Progenitor cell of endocrine pancreas (in vitro differentiated cells): ENCODE measurements around the gene ATPAF1. TPM values are rescaled to one million over a fixed set of nuclear protein-coding genes. Genes with fewer than 3 reads are reported as not detected.
"Not testable (repeated sequence)": the region's sequence is repeated elsewhere in the genome, so short reads cannot be mapped to it uniquely, and the experiment has no call there.

ENCODE experiments used
- DNase-seq: peaks from one replicate; pipeline ENCODE4 v3.0.0; 2021; ENCODE audit warnings: low spot score; ENCODE audit not compliant: unreplicated experiment
- H3K27ac Mint-ChIP-seq: 2 replicates; pipeline ENCODE4 v1.8.0; 2021; ENCODE audit warnings: mild to moderate bottlenecking, moderate library complexity, mixed read lengths
- H3K27me3 Mint-ChIP-seq: 2 replicates; pipeline ENCODE4 v1.8.0; 2021; ENCODE audit warnings: mixed read lengths
- H3K36me3 Mint-ChIP-seq: 2 replicates; pipeline ENCODE4 v1.8.0; 2022; ENCODE audit warnings: mixed read lengths; ENCODE audit not compliant: insufficient read depth
- H3K4me1 Mint-ChIP-seq: 2 replicates; pipeline ENCODE4 v1.8.0; 2021; ENCODE audit warnings: low read depth, mixed read lengths
- H3K4me3 Mint-ChIP-seq: 2 replicates; pipeline ENCODE4 v1.8.0; 2021; ENCODE audit warnings: low read depth, mild to moderate bottlenecking, moderate library complexity, mixed read lengths
- H3K9me3 Mint-ChIP-seq: 2 replicates; pipeline ENCODE4 v1.8.0; 2021; ENCODE audit warnings: low read depth, mixed read lengths
- total RNA-seq: library from RNA; stranded (reverse); gene quantifications from 2 replicates; pipeline ENCODE4 v1.2.1, GENCODE V29; 2021
- TF ChIP-seq, protein P1 (sequence below): fragments of 200-600 bp; sonication (generic); IDR thresholded peaks from one replicate; pipeline ENCODE4 v1.5.0; 2021; ENCODE audit warnings: antibody characterized with exemption, mild to moderate bottlenecking; ENCODE audit not compliant: unreplicated experiment

The ATPAF1 gene
- total RNA-seq, 1 donor from 2014 or later, result 52.7 TPM

DNA sequence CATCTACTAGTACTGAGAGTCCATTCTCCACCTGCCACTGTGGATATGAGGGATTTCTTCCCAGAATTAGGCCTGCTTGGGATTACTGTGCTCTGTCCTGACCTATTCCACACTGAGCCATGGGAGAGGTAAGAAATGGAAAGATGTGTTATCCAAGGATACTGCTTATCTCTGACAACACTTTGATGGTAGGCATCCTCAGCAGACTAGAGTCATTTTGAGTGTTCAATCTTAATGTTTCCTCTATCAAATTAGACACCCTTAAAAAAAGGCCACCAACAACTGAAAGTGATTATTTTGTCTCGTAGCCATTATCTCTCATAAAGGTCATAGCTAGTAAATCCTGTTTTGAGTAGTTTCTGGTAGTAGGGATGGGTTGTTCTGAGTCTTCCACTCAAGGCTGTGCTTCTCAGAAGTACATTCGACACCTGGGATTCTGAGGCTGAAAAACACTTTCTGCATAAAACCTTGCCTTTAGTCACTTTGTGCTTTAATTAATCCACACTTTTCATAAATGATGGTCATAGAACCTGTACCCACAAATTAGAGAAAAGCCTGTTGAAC is 8.8 kb downstream of the ATPAF1 start:
- DNase-seq, result no peak
- Mint-ChIP-seq H3K4me3 (no peak overlapping the region), H3K36me3 (peaks cover 20% of the 10 kb centered on the region), H3K27ac (no peak overlapping the region), H3K4me1 (no peaks in the 10 kb centered on the region), H3K9me3 (no peaks in the 10 kb centered on the region), H3K27me3 (no peaks in the 10 kb centered on the region)
- TF ChIP-seq, protein P1, sequence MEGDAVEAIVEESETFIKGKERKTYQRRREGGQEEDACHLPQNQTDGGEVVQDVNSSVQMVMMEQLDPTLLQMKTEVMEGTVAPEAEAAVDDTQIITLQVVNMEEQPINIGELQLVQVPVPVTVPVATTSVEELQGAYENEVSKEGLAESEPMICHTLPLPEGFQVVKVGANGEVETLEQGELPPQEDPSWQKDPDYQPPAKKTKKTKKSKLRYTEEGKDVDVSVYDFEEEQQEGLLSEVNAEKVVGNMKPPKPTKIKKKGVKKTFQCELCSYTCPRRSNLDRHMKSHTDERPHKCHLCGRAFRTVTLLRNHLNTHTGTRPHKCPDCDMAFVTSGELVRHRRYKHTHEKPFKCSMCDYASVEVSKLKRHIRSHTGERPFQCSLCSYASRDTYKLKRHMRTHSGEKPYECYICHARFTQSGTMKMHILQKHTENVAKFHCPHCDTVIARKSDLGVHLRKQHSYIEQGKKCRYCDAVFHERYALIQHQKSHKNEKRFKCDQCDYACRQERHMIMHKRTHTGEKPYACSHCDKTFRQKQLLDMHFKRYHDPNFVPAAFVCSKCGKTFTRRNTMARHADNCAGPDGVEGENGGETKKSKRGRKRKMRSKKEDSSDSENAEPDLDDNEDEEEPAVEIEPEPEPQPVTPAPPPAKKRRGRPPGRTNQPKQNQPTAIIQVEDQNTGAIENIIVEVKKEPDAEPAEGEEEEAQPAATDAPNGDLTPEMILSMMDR, result no peak

DNA sequence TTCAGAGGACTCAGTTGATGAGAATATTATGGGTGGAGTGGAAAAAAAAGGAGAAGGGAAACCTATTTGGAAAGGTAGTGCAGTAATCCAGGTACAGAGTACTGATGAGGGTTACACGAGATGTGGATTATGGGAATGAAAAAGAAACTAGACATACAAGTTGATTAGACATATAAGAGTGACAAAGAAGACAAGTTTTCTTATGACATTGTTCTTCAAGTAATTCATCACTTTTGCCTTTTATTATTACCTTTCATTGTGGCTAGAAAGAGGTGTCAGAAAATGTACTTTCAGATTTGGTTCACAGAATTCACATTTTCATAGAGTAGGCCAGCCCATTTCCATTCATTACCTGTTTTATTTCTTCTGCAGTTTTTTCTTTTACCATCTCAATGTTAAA is 10.4 kb downstream of the ATPAF1 start:
- no peak overlapping the region for H3K27ac Mint-ChIP-seq
- no peak for DNase-seq
- no peaks in the 10 kb centered on the region for H3K9me3 Mint-ChIP-seq
- H3K27me3 Mint-ChIP-seq, result no peaks in the 10 kb centered on the region
- H3K36me3 Mint-ChIP-seq, result peaks cover 16% of the 10 kb centered on the region
- no peak overlapping the region for H3K4me3 Mint-ChIP-seq
- no peaks in the 10 kb centered on the region for H3K4me1 Mint-ChIP-seq
- TF ChIP-seq, protein P1, result no peak

DNA sequence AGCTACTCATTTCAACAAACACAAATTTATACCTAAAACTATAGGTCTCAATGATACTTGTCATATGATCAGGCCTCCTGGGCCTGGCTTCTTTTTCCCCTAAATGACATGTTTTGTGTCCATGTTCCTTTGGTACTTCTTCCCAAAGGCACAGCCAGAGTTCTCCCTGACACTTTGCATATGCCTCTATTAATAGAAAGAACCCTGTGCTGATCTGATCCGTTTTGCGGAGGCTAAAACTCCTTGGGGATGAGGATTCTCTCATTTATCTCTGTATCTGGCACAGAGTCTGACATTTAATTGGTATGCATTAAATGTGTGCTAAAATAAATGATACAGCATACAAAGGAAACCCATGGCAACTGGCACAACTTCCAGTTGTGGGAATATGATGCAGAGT is 11.5 kb downstream of the ATPAF1 start:
- Mint-ChIP-seq H3K36me3 (peaks cover 21% of the 10 kb centered on the region), H3K4me1 (no peaks in the 10 kb centered on the region)

DNA sequence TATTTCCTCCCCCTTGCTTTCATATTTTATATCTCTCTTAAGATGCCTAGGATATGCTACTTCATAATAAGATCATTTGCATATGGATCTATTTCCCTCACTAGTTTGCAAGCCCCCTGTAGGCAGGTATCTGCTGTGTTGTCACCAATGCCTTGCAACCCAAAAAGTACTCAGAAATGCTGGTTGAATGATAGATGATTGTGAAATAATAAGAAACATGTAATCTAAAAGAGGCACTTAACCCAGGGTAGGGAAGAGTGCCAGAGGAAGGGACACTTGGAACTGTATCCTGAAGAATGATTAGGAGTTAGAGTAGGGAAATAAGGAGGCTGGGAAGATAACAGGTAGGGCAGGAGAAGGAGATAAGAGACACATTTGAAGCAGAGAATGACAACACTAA is 12.3 kb downstream of the ATPAF1 start:
- Mint-ChIP-seq H3K27me3 (no peaks in the 10 kb centered on the region), H3K4me3 (no peak overlapping the region), H3K36me3 (peaks cover 24% of the 10 kb centered on the region), H3K4me1 (no peaks in the 10 kb centered on the region), H3K9me3 (no peaks in the 10 kb centered on the region), H3K27ac (no peak overlapping the region)
- TF ChIP-seq, protein P1, result no peak
- no peak for DNase-seq

More for the DNA sequence above, 11.5 kb downstream of the ATPAF1 start:
- TF ChIP-seq, protein P1, result no peak
- no peaks in the 10 kb centered on the region for H3K9me3 Mint-ChIP-seq
- no peak overlapping the region for H3K27ac Mint-ChIP-seq
- no peak overlapping the region for H3K4me3 Mint-ChIP-seq
- no peaks in the 10 kb centered on the region for H3K27me3 Mint-ChIP-seq
- DNase-seq, result no peak

GRCh38 chr1:46654698-46655097 is 13.5 kb downstream of the ATPAF1 start:
- not testable (repeated sequence) for H3K4me3 Mint-ChIP-seq, DNase-seq, H3K27ac Mint-ChIP-seq, H3K4me1 Mint-ChIP-seq, H3K27me3 Mint-ChIP-seq, H3K9me3 Mint-ChIP-seq
- peaks cover 35% of the 10 kb centered on the region for H3K36me3 Mint-ChIP-seq

DNA sequence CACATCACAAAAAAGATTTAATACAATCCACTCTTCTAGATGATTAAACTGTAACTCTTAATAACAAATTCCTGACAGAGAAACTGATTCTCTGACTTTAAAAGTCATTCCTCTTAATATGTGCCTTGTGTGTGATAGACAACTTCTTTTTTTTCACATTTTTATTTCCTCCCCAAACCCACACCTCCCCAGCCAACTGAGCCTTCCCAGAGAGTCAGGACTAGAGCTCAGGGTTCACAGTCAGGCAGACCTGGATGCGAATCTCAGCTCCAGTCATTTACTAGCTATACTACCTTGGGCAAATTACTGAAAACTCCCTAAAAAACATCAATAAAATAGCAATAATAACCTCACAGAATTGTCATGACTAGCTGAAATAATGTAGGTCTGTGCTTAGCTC is 14.2 kb downstream of the ATPAF1 start:
- peaks cover 6% of the 10 kb centered on the region for H3K9me3 Mint-ChIP-seq

More for the DNA sequence above, 14.2 kb downstream of the ATPAF1 start:
- DNase-seq, result no peak
- Mint-ChIP-seq H3K27me3 (no peaks in the 10 kb centered on the region), H3K36me3 (peaks cover 42% of the 10 kb centered on the region), H3K4me1 (no peaks in the 10 kb centered on the region), H3K27ac (no peak overlapping the region), H3K4me3 (no peak overlapping the region)
- TF ChIP-seq, protein P1, result no peak
